Coronary artery (tissue), 2 donors: ENCODE results near the gene CACNA1G.

Experiments used
- DNase-seq: peaks from one replicate; pipeline ENCODE4 v3.0.0-alpha.2; 2017; ENCODE audit warnings: low spot score
- H3K27ac ChIP-seq, 2 donors: fragments of 200-600 bp; sonication (generic); one replicate each; pipeline ENCODE4 v1.5.1; 2016 to 2019
- H3K4me3 ChIP-seq: fragments of 200-600 bp; sonication (generic); 2 replicates; pipeline ENCODE4 v1.5.1; 2016; ENCODE audit warnings: mild to moderate bottlenecking, moderate library complexity
- TF ChIP-seq, protein P1 (sequence below): fragments of 200-600 bp; sonication (generic); IDR thresholded peaks from one replicate; pipeline ENCODE4 v1.5.1; 2019; ENCODE audit warnings: antibody characterized with exemption

CACNA1G gene

DNA sequence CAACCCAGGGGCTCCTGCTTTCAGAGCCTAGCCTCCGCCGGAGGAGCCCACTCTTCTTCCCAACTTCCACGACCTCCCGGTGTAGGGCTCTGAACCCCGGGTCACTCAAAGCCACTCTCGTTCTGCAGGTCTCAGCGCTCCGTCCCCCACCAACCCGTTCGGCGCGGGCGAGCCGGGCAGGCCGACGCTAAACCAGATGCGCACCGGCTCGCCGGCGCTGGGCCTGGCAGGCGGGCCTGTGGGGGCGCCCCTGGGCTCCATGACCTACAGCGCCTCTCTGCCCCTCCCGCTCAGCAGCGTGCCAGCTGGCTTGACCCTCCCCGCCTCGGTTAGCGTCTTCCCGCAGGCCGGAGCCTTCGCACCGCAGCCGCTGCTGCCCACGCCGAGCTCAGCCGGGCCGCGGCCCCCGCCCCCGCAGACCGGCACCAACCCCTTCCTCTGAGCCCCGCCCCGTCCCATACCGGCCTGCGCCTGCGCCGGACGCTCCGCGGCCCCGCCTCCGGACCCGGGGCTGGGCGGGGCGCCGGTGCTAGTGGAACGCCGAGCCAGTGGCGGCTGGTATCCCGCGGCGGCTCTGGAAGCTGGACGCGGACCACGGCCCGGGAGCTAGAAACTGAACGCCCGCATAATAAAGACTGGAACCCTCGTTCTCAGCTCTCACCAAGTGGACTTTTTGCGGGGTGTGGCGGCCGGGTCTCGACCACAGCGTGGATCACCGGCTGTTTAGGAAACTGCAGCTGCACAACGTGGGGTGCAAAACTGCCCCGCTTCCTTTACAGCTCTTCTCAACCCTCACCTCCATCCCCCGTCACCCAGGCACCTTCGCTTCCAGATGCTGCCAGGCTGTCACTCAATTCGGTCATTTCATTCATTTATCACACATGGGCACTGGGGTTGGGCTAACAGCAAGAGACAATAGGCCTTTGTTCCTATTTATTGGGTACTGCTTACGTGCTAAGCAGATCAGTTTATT lies 18.5 kb upstream of the CACNA1G start:
- TF ChIP-seq, protein P1, sequence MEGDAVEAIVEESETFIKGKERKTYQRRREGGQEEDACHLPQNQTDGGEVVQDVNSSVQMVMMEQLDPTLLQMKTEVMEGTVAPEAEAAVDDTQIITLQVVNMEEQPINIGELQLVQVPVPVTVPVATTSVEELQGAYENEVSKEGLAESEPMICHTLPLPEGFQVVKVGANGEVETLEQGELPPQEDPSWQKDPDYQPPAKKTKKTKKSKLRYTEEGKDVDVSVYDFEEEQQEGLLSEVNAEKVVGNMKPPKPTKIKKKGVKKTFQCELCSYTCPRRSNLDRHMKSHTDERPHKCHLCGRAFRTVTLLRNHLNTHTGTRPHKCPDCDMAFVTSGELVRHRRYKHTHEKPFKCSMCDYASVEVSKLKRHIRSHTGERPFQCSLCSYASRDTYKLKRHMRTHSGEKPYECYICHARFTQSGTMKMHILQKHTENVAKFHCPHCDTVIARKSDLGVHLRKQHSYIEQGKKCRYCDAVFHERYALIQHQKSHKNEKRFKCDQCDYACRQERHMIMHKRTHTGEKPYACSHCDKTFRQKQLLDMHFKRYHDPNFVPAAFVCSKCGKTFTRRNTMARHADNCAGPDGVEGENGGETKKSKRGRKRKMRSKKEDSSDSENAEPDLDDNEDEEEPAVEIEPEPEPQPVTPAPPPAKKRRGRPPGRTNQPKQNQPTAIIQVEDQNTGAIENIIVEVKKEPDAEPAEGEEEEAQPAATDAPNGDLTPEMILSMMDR, result no peak
- peak; percentile 87 for DNase-seq
- peak overlapping the region; percentile 77 for H3K4me3 ChIP-seq
- peak overlapping the region; percentile 36 to 76 for H3K27ac ChIP-seq

DNA sequence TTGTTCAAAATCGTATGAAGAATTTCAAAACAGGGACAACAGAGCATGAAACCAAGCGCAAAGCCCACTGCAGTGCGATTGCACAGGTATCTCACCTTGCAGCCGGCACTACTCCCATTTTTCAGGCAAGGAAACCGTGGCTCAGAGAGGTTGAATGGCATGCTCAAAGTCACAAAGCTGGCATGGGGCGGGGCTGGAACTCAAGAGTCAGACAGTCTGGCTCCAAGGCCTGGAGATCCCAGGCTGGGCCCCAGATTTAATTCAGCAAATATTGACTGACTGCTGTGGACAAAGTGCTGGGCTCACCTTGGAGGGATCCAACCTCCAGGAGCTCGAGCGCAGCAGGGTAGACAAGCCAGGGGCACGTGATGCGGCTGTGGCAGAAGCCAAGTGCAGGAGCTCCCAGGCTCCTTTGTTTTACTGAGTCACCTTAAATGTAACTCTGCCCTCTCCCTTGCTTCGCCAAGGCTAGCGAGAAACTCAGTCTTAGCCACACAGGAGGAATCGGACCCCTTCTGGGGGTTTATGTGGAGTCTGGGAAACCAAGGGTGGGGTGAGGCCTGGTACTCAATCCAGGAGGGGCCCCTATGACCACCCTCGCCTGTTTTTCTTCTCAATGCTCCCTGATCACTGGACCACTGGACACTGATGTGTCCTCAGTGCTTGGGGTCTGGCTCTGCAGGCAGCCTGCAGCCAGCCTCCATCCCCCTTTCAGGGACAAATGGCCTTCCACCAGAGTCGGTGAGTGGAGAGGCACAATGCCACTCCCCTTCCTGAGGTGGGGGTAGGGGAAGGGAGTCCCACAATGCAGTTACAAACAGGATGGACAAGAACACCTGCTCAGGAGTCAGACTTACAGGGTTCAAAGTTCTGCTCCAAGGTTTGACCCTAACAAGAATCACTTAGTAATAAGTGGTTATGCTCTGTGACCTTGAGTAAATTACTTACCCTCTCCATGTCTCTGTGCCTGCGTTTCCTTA lies 17.4 kb upstream of the CACNA1G start:
- H3K4me3 ChIP-seq, result peak overlapping the region; percentile 77
- H3K27ac ChIP-seq, result no peak overlapping the region
- DNase-seq, result no peak
- TF ChIP-seq, protein P1, result no peak

DNA sequence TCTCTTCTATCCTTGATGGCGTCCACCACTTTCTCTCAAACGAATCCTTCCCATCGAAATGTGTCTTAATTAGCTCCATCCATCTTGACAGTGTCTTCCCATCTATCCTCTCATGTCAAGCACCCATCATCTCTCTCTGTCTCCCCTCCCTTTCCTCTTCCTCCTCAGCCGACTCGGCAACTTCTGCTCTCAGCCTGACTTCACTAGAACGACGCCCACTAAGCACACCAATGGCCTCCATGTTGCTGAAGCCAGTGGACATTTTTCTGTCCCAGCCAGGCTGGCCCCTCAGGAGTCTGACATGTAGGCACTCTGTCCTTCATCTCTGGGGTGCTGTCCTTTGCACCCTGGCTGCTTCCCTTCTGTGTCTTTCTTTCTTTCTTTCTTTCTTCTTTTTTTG lies 16.0 kb upstream of the CACNA1G start:
- no peak overlapping the region for H3K4me3 ChIP-seq

DNA sequence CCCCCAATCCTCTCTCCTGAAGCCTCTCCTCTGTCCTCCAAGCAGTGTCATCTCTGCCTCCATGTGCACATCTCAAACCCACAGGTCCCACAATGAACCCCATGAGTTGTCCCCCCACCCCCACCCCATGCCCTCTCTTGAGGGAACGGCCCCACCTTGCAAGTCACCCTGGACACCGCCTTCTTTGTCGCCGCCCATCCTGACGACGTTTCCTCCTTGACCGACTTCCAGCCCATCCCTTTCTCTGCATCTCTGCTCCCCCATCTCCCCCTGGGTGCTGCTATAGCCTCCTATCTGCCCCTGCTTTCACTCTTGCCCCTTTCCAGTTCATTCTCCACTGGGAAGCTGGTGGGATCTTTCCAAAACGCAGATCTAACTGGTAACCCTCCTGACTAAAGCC lies 15.2 kb upstream of the CACNA1G start:
- Histone ChIP-seq H3K27ac (no peak overlapping the region), H3K4me3 (no peak overlapping the region)
- TF ChIP-seq, protein P1, result no peak
- DNase-seq, result no peak

More for the DNA sequence above, 16.0 kb upstream of the CACNA1G start:
- no peak for DNase-seq
- no peak overlapping the region for H3K27ac ChIP-seq
- TF ChIP-seq, protein P1, result no peak

DNA sequence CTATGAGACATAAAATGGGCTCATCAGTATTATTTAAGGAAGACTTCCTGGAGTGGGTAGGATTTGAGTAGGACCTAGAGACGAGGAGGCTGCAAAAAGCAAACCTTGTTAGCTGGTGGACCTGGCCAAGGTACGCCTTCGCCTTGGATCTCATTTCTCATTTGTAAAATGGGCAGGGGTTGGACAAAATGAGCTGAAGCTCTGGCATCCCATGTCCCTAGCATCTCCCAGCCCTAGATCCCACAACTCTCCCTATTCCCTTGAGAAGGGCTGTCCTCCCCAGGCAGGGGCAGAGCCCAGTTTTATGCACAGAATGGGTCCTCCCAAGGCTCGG lies 13.8 kb upstream of the CACNA1G start:
- no peak overlapping the region for H3K27ac ChIP-seq
- DNase-seq, result no peak
- peak overlapping the region; percentile 87 for H3K4me3 ChIP-seq
- TF ChIP-seq, protein P1, result no peak

DNA sequence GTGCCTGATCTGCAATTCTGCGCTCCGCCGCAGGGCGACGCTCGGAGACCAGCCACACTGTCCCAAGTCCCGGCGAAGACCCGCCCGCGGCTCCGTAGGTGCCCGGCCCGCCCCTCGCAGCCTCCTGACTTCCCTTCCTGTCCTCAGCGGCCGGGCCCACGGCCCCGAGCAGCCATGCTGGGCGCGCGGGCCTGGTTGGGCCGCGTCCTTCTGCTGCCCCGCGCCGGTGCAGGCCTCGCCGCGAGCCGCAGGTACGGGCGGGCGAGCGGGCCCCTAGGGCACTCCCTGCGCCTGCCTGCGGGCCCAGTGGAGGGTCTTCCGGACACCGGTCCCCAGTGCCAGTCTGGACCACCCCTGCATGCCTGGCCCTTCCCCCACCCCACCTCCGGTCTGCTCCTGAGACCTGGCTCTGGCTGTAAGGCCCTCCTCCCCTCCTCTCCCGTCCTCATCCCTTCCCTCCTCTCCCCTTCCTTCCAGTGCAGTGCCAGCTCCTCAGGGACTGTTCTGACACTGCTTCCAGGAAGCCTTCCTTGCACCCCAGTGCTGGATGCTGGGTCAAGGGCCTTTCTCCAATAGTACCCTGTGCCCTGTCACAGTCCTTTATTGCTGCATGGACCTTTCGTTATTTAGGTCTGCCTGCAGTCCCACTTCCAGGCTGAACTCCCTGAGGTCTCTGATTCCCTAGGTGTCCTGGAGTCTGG lies 13.3 kb upstream of the CACNA1G start, which contains the start of gene SPATA20:
TSS of gene SPATA20 (plus strand) at position 140 of the 701 bp plus-strand sequence. CDS start at position 175, 35 bp downstream.
- Histone ChIP-seq H3K4me3 (peak within 1 kb of the TSS; percentile 87), H3K27ac (peak within 1 kb of the TSS; percentile 79 to 89)
- peak; percentile 92 for DNase-seq
- TF ChIP-seq, protein P1, result peak; percentile 95
